HG03558 (cell line): ENCODE measurements around the gene RAB22A.

ENCODE experiments used
- ATAC-seq: cut with Tn5 transposase; IDR thresholded peaks from one replicate; pipeline ENCODE4 v1.9.1; 2021; ENCODE audit warnings: moderate number of reproducible peaks; ENCODE audit not compliant: unreplicated experiment; ENCODE audit errors: extremely low read depth

Gene RAB22A

GRCh38 chr20:58300321-58300720, 9.2 kb upstream of the RAB22A start:
- ATAC-seq = no peak

- no peak for ATAC-seq
Observed at GRCh38 chr20:58303547-58303946, 6.0 kb upstream of the RAB22A start.

- no peak for ATAC-seq
Observed at GRCh38 chr20:58305061-58305460, 4.5 kb upstream of the RAB22A start.

GRCh38 chr20:58306421-58307261, 2.9 kb upstream of the RAB22A start:
- ATAC-seq = no peak

GRCh38 chr20:58307270-58307669, 2.2 kb upstream of the RAB22A start:
- ATAC-seq = no peak

- ATAC-seq = no peak
Observed at GRCh38 chr20:58308290-58308679, 1.2 kb upstream of the RAB22A start.

GRCh38 chr20:58308680-58309527, 611 bp upstream of the RAB22A start:
- no peak for ATAC-seq

- ATAC-seq = no peak
Observed at GRCh38 chr20:58310291-58310782, 822 bp downstream of the RAB22A start.

- no peak for ATAC-seq
Observed at GRCh38 chr20:58312836-58313235, 3.3 kb downstream of the RAB22A start.

- ATAC-seq = no peak
Observed at GRCh38 chr20:58313396-58313795, 3.9 kb downstream of the RAB22A start.

GRCh38 chr20:58321205-58321604, 11.7 kb downstream of the RAB22A start:
- ATAC-seq = no peak

GRCh38 chr20:58322083-58322482, 12.6 kb downstream of the RAB22A start:
- ATAC-seq = no peak

GRCh38 chr20:58325912-58326311, 16.4 kb downstream of the RAB22A start:
- ATAC-seq = no peak

- ATAC-seq = no peak
Observed at GRCh38 chr20:58327211-58327610, 17.7 kb downstream of the RAB22A start.

- no peak for ATAC-seq
Observed at GRCh38 chr20:58328836-58329235, 19.3 kb downstream of the RAB22A start.

GRCh38 chr20:58329711-58330110, 20.2 kb downstream of the RAB22A start:
- no peak for ATAC-seq

GRCh38 chr20:58330249-58330648, 20.7 kb downstream of the RAB22A start:
- ATAC-seq = no peak

GRCh38 chr20:58330687-58331086, 21.2 kb downstream of the RAB22A start:
- ATAC-seq = no peak

GRCh38 chr20:58331961-58332551, 22.5 kb downstream of the RAB22A start:
- no peak for ATAC-seq

- ATAC-seq = no peak
Observed at GRCh38 chr20:58339741-58340140, 30.2 kb downstream of the RAB22A start.

- no peak for ATAC-seq
Observed at GRCh38 chr20:58340151-58340550, 30.6 kb downstream of the RAB22A start.
